MM.1S (cell line): ENCODE measurements around the gene ACER3.

Experiments
- DNase-seq: peaks from one replicate; pipeline ENCODE4 v3.0.0-alpha.2; 2015
- H2AFZ ChIP-seq: fragments of 300-600 bp; sonication (generic); 2 replicates; pipeline ENCODE4 v1.6.0; 2016; ENCODE audit warnings: antibody characterized with exemption, low read length
- H3F3A ChIP-seq: fragments of 300-600 bp; sonication (generic); 2 replicates; pipeline ENCODE4 v1.6.1; 2016; ENCODE audit warnings: mild to moderate bottlenecking, antibody characterized with exemption, low read length, moderate library complexity, mixed read lengths; ENCODE audit not compliant: insufficient read depth
- H3K27ac ChIP-seq: fragments of 300-600 bp; sonication (generic); 2 replicates; pipeline ENCODE4 v1.5.1; 2016; ENCODE audit warnings: mild to moderate bottlenecking, low read length
- H3K27me3 ChIP-seq: fragments of 300-600 bp; sonication (generic); replicated peaks from 2 replicates; pipeline ENCODE4 v1.6.0; 2016; ENCODE audit warnings: low read length; ENCODE audit not compliant: insufficient read depth
- H3K36me3 ChIP-seq: fragments of 300-600 bp; sonication (generic); replicated peaks from 2 replicates; pipeline ENCODE4 v1.6.1; 2016; ENCODE audit warnings: mild to moderate bottlenecking, low read length, mixed read lengths; ENCODE audit not compliant: insufficient read depth
- H3K4me1 ChIP-seq: fragments of 300-600 bp; sonication (generic); 2 replicates; pipeline ENCODE4 v1.6.1; 2016; ENCODE audit warnings: low read length, mixed read lengths
- H3K4me2 ChIP-seq: fragments of 300-600 bp; sonication (generic); 2 replicates; pipeline ENCODE4 v1.6.0; 2016; ENCODE audit warnings: low read depth, low read length
- H3K4me3 ChIP-seq: fragments of 300-600 bp; sonication (generic); 2 replicates; pipeline ENCODE4 v1.5.1; 2016; ENCODE audit warnings: low read length, mixed read lengths
- H3K79me2 ChIP-seq: fragments of 300-600 bp; sonication (generic); 2 replicates; pipeline ENCODE4 v1.6.1; 2016; ENCODE audit warnings: mixed run types, low read length, mixed read lengths
- H3K9ac ChIP-seq: fragments of 300-600 bp; sonication (generic); 2 replicates; pipeline ENCODE4 v1.6.1; 2016; ENCODE audit warnings: low read length, mixed read lengths
- H3K9me2 ChIP-seq: fragments of 300-600 bp; sonication (generic); replicated peaks from 2 replicates; pipeline ENCODE4 v1.6.1; 2016; ENCODE audit warnings: mild to moderate bottlenecking, low read length, mixed read lengths; ENCODE audit not compliant: insufficient read depth
- H3K9me3 ChIP-seq: fragments of 300-600 bp; sonication (generic); replicated peaks from 2 replicates; pipeline ENCODE4 v1.6.1; 2016; ENCODE audit warnings: mild to moderate bottlenecking, low read length, mixed read lengths; ENCODE audit not compliant: insufficient read depth
- H4K20me1 ChIP-seq: fragments of 300-600 bp; sonication (generic); 2 replicates; pipeline ENCODE4 v1.6.1; 2016; ENCODE audit warnings: mild to moderate bottlenecking, low read length, moderate library complexity, mixed read lengths; ENCODE audit not compliant: insufficient read depth
- CTCF ChIP-seq: fragments of 300-600 bp; sonication (generic); IDR thresholded peaks from 2 replicates; pipeline ENCODE4 v1.5.1; 2016; ENCODE audit warnings: antibody characterized with exemption, low read length, mixed read lengths
- EZH2 ChIP-seq: fragments of 300-600 bp; sonication (generic); optimal IDR thresholded peaks from 2 replicates; pipeline ENCODE3; 2017; ENCODE audit warnings: low read depth, mild to moderate bottlenecking, antibody characterized with exemption, low read length, mixed read lengths
- EZH2phosphoT487 ChIP-seq: fragments of 300-600 bp; sonication (generic); IDR thresholded peaks from 2 replicates; pipeline ENCODE4 v1.6.1; 2018; ENCODE audit warnings: antibody characterized with exemption, low read length

ACER3 gene

GRCh38 chr11:76910620-76911414 is 50.1 kb downstream of the ACER3 start:
- Histone ChIP-seq H3K36me3 (no peaks in the 10 kb centered on the region), H3K4me1 (no peaks in the 10 kb centered on the region), H2AFZ (no peak overlapping the region), H3K4me2 (no peak overlapping the region), H3F3A (no peaks in the 10 kb centered on the region), H3K27me3 (no peaks in the 10 kb centered on the region), H3K27ac (no peak overlapping the region), H3K9me2 (no peaks in the 10 kb centered on the region), H3K4me3 (no peak overlapping the region), H3K9ac (no peak overlapping the region), H4K20me1 (no peaks in the 10 kb centered on the region), H3K79me2 (no peaks in the 10 kb centered on the region), H3K9me3 (no peaks in the 10 kb centered on the region)
- TF ChIP-seq EZH2phosphoT487: no peak
- TF ChIP-seq CTCF: no peak
- no peak for TF ChIP-seq EZH2
- no peak for DNase-seq

- no peak overlapping the region for H2AFZ ChIP-seq
- no peaks in the 10 kb centered on the region for H3K9me2 ChIP-seq
- H3K4me1 ChIP-seq: no peaks in the 10 kb centered on the region
- TF ChIP-seq CTCF (no peak), EZH2 (no peak), EZH2phosphoT487 (no peak)
- H3K9ac ChIP-seq: no peak overlapping the region
- no peak overlapping the region for H3K27ac ChIP-seq
- no peaks in the 10 kb centered on the region for H3K79me2 ChIP-seq
- no peak overlapping the region for H3K4me3 ChIP-seq
- no peak for DNase-seq
- no peak overlapping the region for H3K4me2 ChIP-seq
- H3F3A ChIP-seq: no peaks in the 10 kb centered on the region
- H3K9me3 ChIP-seq: no peaks in the 10 kb centered on the region
- H3K36me3 ChIP-seq: no peaks in the 10 kb centered on the region
- no peaks in the 10 kb centered on the region for H4K20me1 ChIP-seq
- H3K27me3 ChIP-seq: no peaks in the 10 kb centered on the region
Observed at GRCh38 chr11:76911415-76911808, 50.7 kb downstream of the ACER3 start.

GRCh38 chr11:76916712-76917111 is 56.0 kb downstream of the ACER3 start:
- H3K9me2 ChIP-seq: no peaks in the 10 kb centered on the region
- H3K4me3 ChIP-seq: no peak overlapping the region
- H3K79me2 ChIP-seq: no peaks in the 10 kb centered on the region
- H4K20me1 ChIP-seq: no peaks in the 10 kb centered on the region
- no peak overlapping the region for H3K27ac ChIP-seq
- H3K9ac ChIP-seq: no peak overlapping the region
- H3K36me3 ChIP-seq: no peaks in the 10 kb centered on the region
- H3F3A ChIP-seq: no peaks in the 10 kb centered on the region
- no peaks in the 10 kb centered on the region for H3K9me3 ChIP-seq
- H2AFZ ChIP-seq: no peak overlapping the region
- no peak for DNase-seq
- no peak overlapping the region for H3K4me2 ChIP-seq
- no peak for TF ChIP-seq EZH2
- no peak for TF ChIP-seq CTCF
- no peak for TF ChIP-seq EZH2phosphoT487
- no peaks in the 10 kb centered on the region for H3K4me1 ChIP-seq
- H3K27me3 ChIP-seq: no peaks in the 10 kb centered on the region
